Measurements from ENCODE around the gene CTAG1B. TPM values are rescaled to one million over a fixed set of nuclear protein-coding genes. Genes with fewer than 3 reads are reported as not detected.

Gene CTAG1B
- total RNA-seq, 6 experiments from 2014 or later, result not detected

Other genes starting within 250 kb of the CTAG1B start
- gene FLNA, start 244.6 kb downstream of the CTAG1B start, total RNA-seq (2021; fragmentation: NEBNext Ultra II Directional; extraction: Animal tissue kit (Norgen Biotek cat#: 25700)), result 1,000 to 10,000 TPM; 2,260 to 2,886 (median 2,666) TPM
- gene EMD, start 240.0 kb downstream of the CTAG1B start, total RNA-seq (2021; fragmentation: NEBNext Ultra II Directional; extraction: Animal tissue kit (Norgen Biotek cat#: 25700)), result 100 to 1,000 TPM in 4 of 6 experiments, 10 to 100 TPM in 2; 84.8 to 119 (median 108) TPM
- 1,000 to 10,000 TPM; 1,764 to 1,978 (median 1,934) TPM for gene RPL10, start 220.9 kb downstream of the CTAG1B start, total RNA-seq (2021; fragmentation: NEBNext Ultra II Directional; extraction: Animal tissue kit (Norgen Biotek cat#: 25700))
- gene DNASE1L1, start 210.0 kb downstream of the CTAG1B start, total RNA-seq (2021; fragmentation: NEBNext Ultra II Directional; extraction: Animal tissue kit (Norgen Biotek cat#: 25700)), result 10 to 100 TPM; 74.8 to 96.3 (median 87.4) TPM
- gene TAFAZZIN, start 207.7 kb downstream of the CTAG1B start, total RNA-seq (2021; fragmentation: NEBNext Ultra II Directional; extraction: Animal tissue kit (Norgen Biotek cat#: 25700)), result 10 to 100 TPM; 13.0 to 17.3 (median 15.1) TPM
- gene ATP6AP1, start 190.6 kb downstream of the CTAG1B start, total RNA-seq (2021; fragmentation: NEBNext Ultra II Directional; extraction: Animal tissue kit (Norgen Biotek cat#: 25700)), result 100 to 1,000 TPM; 107 to 154 (median 123) TPM
- 100 to 1,000 TPM; 144 to 154 (median 147) TPM for gene GDI1, start 182.1 kb downstream of the CTAG1B start, total RNA-seq (2021; fragmentation: NEBNext Ultra II Directional; extraction: Animal tissue kit (Norgen Biotek cat#: 25700))
- 100 to 1,000 TPM in 1 of 6 experiments, 10 to 100 TPM in 5; 77.3 to 103 (median 86.9) TPM for gene FAM50A, start 175.1 kb downstream of the CTAG1B start, total RNA-seq (2021; fragmentation: NEBNext Ultra II Directional; extraction: Animal tissue kit (Norgen Biotek cat#: 25700))
- gene PLXNA3, start 161.0 kb downstream of the CTAG1B start, total RNA-seq (2021; fragmentation: NEBNext Ultra II Directional; extraction: Animal tissue kit (Norgen Biotek cat#: 25700)), result 10 to 100 TPM; 66.2 to 98.7 (median 79.8) TPM
- 10 to 100 TPM; 13.8 to 18.3 (median 17.4) TPM for gene LAGE3, start 140.0 kb downstream of the CTAG1B start, total RNA-seq (2021; fragmentation: NEBNext Ultra II Directional; extraction: Animal tissue kit (Norgen Biotek cat#: 25700))
- gene UBL4A, start 132.7 kb downstream of the CTAG1B start, total RNA-seq (2021; fragmentation: NEBNext Ultra II Directional; extraction: Animal tissue kit (Norgen Biotek cat#: 25700)), result 10 to 100 TPM; 26.7 to 31.6 (median 29.7) TPM
- 10 to 100 TPM; 34.6 to 46.5 (median 37.7) TPM for gene SLC10A3, start 128.7 kb downstream of the CTAG1B start, total RNA-seq (2021; fragmentation: NEBNext Ultra II Directional; extraction: Animal tissue kit (Norgen Biotek cat#: 25700))
- 10 to 100 TPM; 56.9 to 67.8 (median 59.4) TPM for gene FAM3A, start 103.0 kb downstream of the CTAG1B start, total RNA-seq (2021; fragmentation: NEBNext Ultra II Directional; extraction: Animal tissue kit (Norgen Biotek cat#: 25700))
- 100 to 1,000 TPM; 119 to 226 (median 192) TPM for gene G6PD, start 72.4 kb downstream of the CTAG1B start, total RNA-seq (2021; fragmentation: NEBNext Ultra II Directional; extraction: Animal tissue kit (Norgen Biotek cat#: 25700))
- 10 to 100 TPM; 32.5 to 38.9 (median 37.5) TPM for gene IKBKG, start 71.7 kb downstream of the CTAG1B start, total RNA-seq (2021; fragmentation: NEBNext Ultra II Directional; extraction: Animal tissue kit (Norgen Biotek cat#: 25700))
- gene CTAG1A, start 34.1 kb downstream of the CTAG1B start, total RNA-seq (2021; fragmentation: NEBNext Ultra II Directional; extraction: Animal tissue kit (Norgen Biotek cat#: 25700)), result not detected
- gene CTAG2, start 34.3 kb upstream of the CTAG1B start, total RNA-seq (2021; fragmentation: NEBNext Ultra II Directional; extraction: Animal tissue kit (Norgen Biotek cat#: 25700)), result not detected
- under 1 TPM; 0.05 to 0.50 (median 0.16) TPM for gene GAB3, start 131.8 kb upstream of the CTAG1B start, total RNA-seq (2021; fragmentation: NEBNext Ultra II Directional; extraction: Animal tissue kit (Norgen Biotek cat#: 25700))
- gene DKC1, start 143.6 kb upstream of the CTAG1B start, total RNA-seq (2021; fragmentation: NEBNext Ultra II Directional; extraction: Animal tissue kit (Norgen Biotek cat#: 25700)), result 10 to 100 TPM; 44.6 to 55.5 (median 51.1) TPM
- 10 to 100 TPM; 17.0 to 22.7 (median 20.5) TPM for gene MPP1, start 186.2 kb upstream of the CTAG1B start, total RNA-seq (2021; fragmentation: NEBNext Ultra II Directional; extraction: Animal tissue kit (Norgen Biotek cat#: 25700))
- not detected for gene SMIM9, start 215.4 kb upstream of the CTAG1B start, total RNA-seq (2021; fragmentation: NEBNext Ultra II Directional; extraction: Animal tissue kit (Norgen Biotek cat#: 25700))

All from HFFc6 (cell line).